Skeletal muscle satellite cell (primary cell): ENCODE results near the gene QRFP.

ENCODE experiments used
- H3K27me3 ChIP-seq: 2 replicates; pipeline ENCODE4 v1.7.0; 2013; ENCODE audit warnings: low read length; ENCODE audit not compliant: control insufficient read depth, insufficient read depth
- H3K36me3 ChIP-seq: 2 replicates; pipeline ENCODE4 v1.7.0; 2013; ENCODE audit warnings: mild to moderate bottlenecking, control low read depth, low read length; ENCODE audit not compliant: insufficient read depth
- H3K4me1 ChIP-seq: 2 replicates; pipeline ENCODE4 v1.7.0; 2013; ENCODE audit warnings: low read length; ENCODE audit not compliant: control insufficient read depth, insufficient read depth
- H3K4me2 ChIP-seq: 2 replicates; pipeline ENCODE4 v1.7.0; 2013; ENCODE audit warnings: mild to moderate bottlenecking, low read length
- H3K4me3 ChIP-seq: 2 replicates; pipeline ENCODE4 v1.7.0; 2013; ENCODE audit warnings: low read length
- H3K9ac ChIP-seq: 2 replicates; pipeline ENCODE4 v1.7.0; 2013; ENCODE audit warnings: mild to moderate bottlenecking, low read depth, low read length, moderate library complexity
- H3K9me3 ChIP-seq: replicated peaks from 2 replicates; pipeline ENCODE4 v1.7.0; 2013; ENCODE audit warnings: mild to moderate bottlenecking, control low read depth, low read length

The QRFP gene

GRCh38 chr9:130879863-130880411 lies 16.7 kb downstream of the QRFP start:
- Histone ChIP-seq H3K36me3 (peaks cover 71% of the 10 kb centered on the region), H3K4me1 (no peaks in the 10 kb centered on the region), H3K4me3 (no peak overlapping the region), H3K9ac (no peak overlapping the region), H3K9me3 (no peaks in the 10 kb centered on the region), H3K27me3 (no peaks in the 10 kb centered on the region), H3K4me2 (no peak overlapping the region)

GRCh38 chr9:130878295-130878694 lies 18.3 kb downstream of the QRFP start:
- no peaks in the 10 kb centered on the region for H3K4me1 ChIP-seq
- H3K36me3 ChIP-seq = peaks cover 71% of the 10 kb centered on the region
- H3K27me3 ChIP-seq = no peaks in the 10 kb centered on the region
- H3K4me3 ChIP-seq = no peak overlapping the region
- no peak overlapping the region for H3K4me2 ChIP-seq
- H3K9ac ChIP-seq = no peak overlapping the region
- no peaks in the 10 kb centered on the region for H3K9me3 ChIP-seq

GRCh38 chr9:130877300-130877699 lies 19.3 kb downstream of the QRFP start:
- no peaks in the 10 kb centered on the region for H3K27me3 ChIP-seq
- no peaks in the 10 kb centered on the region for H3K4me1 ChIP-seq
- no peak overlapping the region for H3K4me3 ChIP-seq
- H3K4me2 ChIP-seq = no peak overlapping the region
- H3K36me3 ChIP-seq = peaks cover 76% of the 10 kb centered on the region
- H3K9me3 ChIP-seq = no peaks in the 10 kb centered on the region
- H3K9ac ChIP-seq = no peak overlapping the region

GRCh38 chr9:130874783-130875182 lies 21.8 kb downstream of the QRFP start:
- Histone ChIP-seq H3K36me3 (peaks cover 70% of the 10 kb centered on the region), H3K9me3 (no peaks in the 10 kb centered on the region), H3K4me1 (no peaks in the 10 kb centered on the region)

GRCh38 chr9:130873966-130874365 lies 22.6 kb downstream of the QRFP start:
- H3K27me3 ChIP-seq = no peaks in the 10 kb centered on the region
- no peak overlapping the region for H3K4me3 ChIP-seq
- H3K4me1 ChIP-seq = no peaks in the 10 kb centered on the region
- H3K4me2 ChIP-seq = no peak overlapping the region
- no peak overlapping the region for H3K9ac ChIP-seq
- H3K9me3 ChIP-seq = no peaks in the 10 kb centered on the region
- H3K36me3 ChIP-seq = peaks cover 67% of the 10 kb centered on the region

More at GRCh38 chr9:130874783-130875182, 21.8 kb downstream of the QRFP start:
- Histone ChIP-seq H3K9ac (no peak overlapping the region), H3K4me3 (no peak overlapping the region), H3K4me2 (no peak overlapping the region), H3K27me3 (no peaks in the 10 kb centered on the region)

GRCh38 chr9:130872912-130873503 lies 23.6 kb downstream of the QRFP start:
- Histone ChIP-seq H3K4me1 (no peaks in the 10 kb centered on the region), H3K9me3 (no peaks in the 10 kb centered on the region), H3K27me3 (no peaks in the 10 kb centered on the region), H3K36me3 (peaks cover 60% of the 10 kb centered on the region), H3K4me2 (no peak overlapping the region), H3K4me3 (no peak overlapping the region), H3K9ac (no peak overlapping the region)

- H3K27me3 ChIP-seq = no peaks in the 10 kb centered on the region
- H3K36me3 ChIP-seq = peaks cover 60% of the 10 kb centered on the region
- H3K9ac ChIP-seq = no peak overlapping the region
- no peaks in the 10 kb centered on the region for H3K9me3 ChIP-seq
- no peak overlapping the region for H3K4me3 ChIP-seq
- no peak overlapping the region for H3K4me2 ChIP-seq
- H3K4me1 ChIP-seq = no peaks in the 10 kb centered on the region
Observed at GRCh38 chr9:130872508-130872907, 24.1 kb downstream of the QRFP start.

GRCh38 chr9:130872093-130872492 lies 24.5 kb downstream of the QRFP start:
- H3K4me3 ChIP-seq = no peak overlapping the region

GRCh38 chr9:130871395-130872062 lies 25.1 kb downstream of the QRFP start:
- no peaks in the 10 kb centered on the region for H3K27me3 ChIP-seq
- H3K4me2 ChIP-seq = no peak overlapping the region
- H3K4me3 ChIP-seq = no peak overlapping the region
- H3K4me1 ChIP-seq = no peaks in the 10 kb centered on the region
- peaks cover 66% of the 10 kb centered on the region for H3K36me3 ChIP-seq
- no peaks in the 10 kb centered on the region for H3K9me3 ChIP-seq
- no peak overlapping the region for H3K9ac ChIP-seq

More at GRCh38 chr9:130872093-130872492, 24.5 kb downstream of the QRFP start:
- H3K9ac ChIP-seq = no peak overlapping the region
- H3K4me2 ChIP-seq = no peak overlapping the region
- H3K9me3 ChIP-seq = no peaks in the 10 kb centered on the region
- peaks cover 64% of the 10 kb centered on the region for H3K36me3 ChIP-seq
- H3K27me3 ChIP-seq = no peaks in the 10 kb centered on the region
- H3K4me1 ChIP-seq = no peaks in the 10 kb centered on the region

GRCh38 chr9:130870491-130871381 lies 25.9 kb downstream of the QRFP start:
- H3K4me2 ChIP-seq = no peak overlapping the region
- no peak overlapping the region for H3K4me3 ChIP-seq
- H3K36me3 ChIP-seq = peaks cover 68% of the 10 kb centered on the region
- H3K9me3 ChIP-seq = no peaks in the 10 kb centered on the region
- no peaks in the 10 kb centered on the region for H3K4me1 ChIP-seq
- no peaks in the 10 kb centered on the region for H3K27me3 ChIP-seq
- no peak overlapping the region for H3K9ac ChIP-seq

- Histone ChIP-seq H3K4me3 (no peak overlapping the region), H3K4me1 (no peaks in the 10 kb centered on the region), H3K9ac (no peak overlapping the region), H3K36me3 (peaks cover 67% of the 10 kb centered on the region), H3K27me3 (no peaks in the 10 kb centered on the region), H3K4me2 (no peak overlapping the region), H3K9me3 (no peaks in the 10 kb centered on the region)
Observed at GRCh38 chr9:130869250-130869649, 27.4 kb downstream of the QRFP start.
